Loucy (cell line): ENCODE data around the gene ATRNL1.

ENCODE experiments used
- CTCF ChIP-seq: fragments of 200-600 bp; sonication (generic); conservative IDR thresholded peaks from 2 replicates; pipeline ENCODE4 v1.5.1; 2014; ENCODE audit warnings: mild to moderate bottlenecking, antibody characterized with exemption, low read length
- EZH2phosphoT487 ChIP-seq: fragments of 200-600 bp; IDR thresholded peaks from 2 replicates; pipeline ENCODE4 v1.6.1; 2018; ENCODE audit warnings: antibody characterized with exemption, mild to moderate bottlenecking, moderate library complexity, borderline replicate concordance

GRCh38 chr10:115844591-115844990, 751.4 kb downstream of the ATRNL1 start:
- TF ChIP-seq CTCF = no peak
- TF ChIP-seq EZH2phosphoT487 = no peak
